B cell (primary cell): ENCODE measurements around the gene CEACAM5. TPM values are rescaled to one million over a fixed set of nuclear protein-coding genes. Genes with fewer than 3 reads are reported as not detected.

Source experiments
- ATAC-seq: fragments of 200-7000 bp; cut with Tn5 transposase; one replicate; pipeline ENCODE4 v1.10.0; 2021; ENCODE audit warnings: low read depth, mild to moderate bottlenecking, moderate number of reproducible peaks, moderate library complexity
- CTCF ChIA-PET: fragments of 350-600 bp; sonication (Branson Sonifier 250); formaldehyde crosslinking; loops from one replicate; lab custom pipeline; 2021; ENCODE audit warnings: antibody characterized with exemption, inconsistent platforms; lab: Charles Lee
- POLR2A ChIA-PET: fragments of 350-600 bp; sonication (Branson Sonifier 250); formaldehyde crosslinking; loops from one replicate; lab custom pipeline; 2021; ENCODE audit warnings: antibody characterized with exemption; lab: Charles Lee
- DNase-seq: peaks from one replicate; pipeline ENCODE4 v3.0.0; 2013
- H2AFZ ChIP-seq: 2 replicates; pipeline ENCODE4 v1.6.1; 2012; ENCODE audit warnings: mild to moderate bottlenecking, low read depth, low read length; ENCODE audit not compliant: insufficient read depth, poor library complexity, severe bottlenecking
- H3K27ac ChIP-seq, 2 donors: 1 replicate in 1 of 2; 2 replicates in 1 of 2; pipeline ENCODE4 v1.5.1; 2012 to 2013; ENCODE audit warnings: low read length in 2 of 2, mild to moderate bottlenecking in 2 of 2, moderate library complexity in 1 of 2
- H3K27me3 ChIP-seq, 4 experiments: fragments of 200-600 bp in 1 of 4; sonication (generic) in 1 of 4; replicated peaks in 1 of 4; 1 replicate in 2 of 4; 2 replicates in 2 of 4; pipeline versions ENCODE4 v1.6.1 to v1.7.0; 2013 to 2016; ENCODE audit warnings: low read length in 3 of 4, mild to moderate bottlenecking in 2 of 4, mixed read lengths in 1 of 4, moderate library complexity in 1 of 4; ENCODE audit not compliant: insufficient read depth in 4 of 4, control insufficient read depth in 3 of 4; ENCODE audit errors: control extremely low read depth in 1 of 4
- H3K36me3 ChIP-seq, 2 experiments: replicated peaks in 1 of 2; 1 replicate in 1 of 2; 2 replicates in 1 of 2; pipeline versions ENCODE4 v1.6.1 to v1.7.1; 2013; ENCODE audit warnings: low read length in 1 of 2; ENCODE audit not compliant: insufficient read depth in 2 of 2, control insufficient read depth in 1 of 2; ENCODE audit errors: control extremely low read depth in 1 of 2, extremely low read depth in 1 of 2
- H3K4me1 ChIP-seq, 2 donors: fragments of 200-600 bp in 1 of 2; sonication (generic) in 1 of 2; 1 replicate in 1 of 2; 2 replicates in 1 of 2; pipeline versions ENCODE4 v1.5.1 to v1.6.1; 2013 to 2017; ENCODE audit warnings: low read length in 2 of 2; ENCODE audit not compliant: control insufficient read depth in 2 of 2, insufficient read depth in 2 of 2
- H3K4me2 ChIP-seq: replicated peaks from 2 replicates; pipeline ENCODE3; 2012; ENCODE audit warnings: mild to moderate bottlenecking, low read depth, low read length; ENCODE audit not compliant: poor library complexity, severe bottlenecking
- H3K4me3 ChIP-seq, 5 experiments: fragments of 200-600 bp in 1 of 5; sonication (generic) in 1 of 5; 1 replicate in 3 of 5; 2 replicates in 2 of 5; pipeline versions ENCODE4 v1.5.1 to v1.7.0; 2011 to 2016; ENCODE audit warnings: low read length in 4 of 5, mild to moderate bottlenecking in 4 of 5, low read depth in 2 of 5, control low read depth in 1 of 5, moderate library complexity in 1 of 5; ENCODE audit not compliant: insufficient read depth in 1 of 5; ENCODE audit errors: control extremely low read depth in 1 of 5, extremely low read depth in 1 of 5
- H3K79me2 ChIP-seq: fragments of 200-600 bp; sonication (generic); one replicate; pipeline ENCODE4 v1.6.0; 2016; ENCODE audit warnings: low read length; ENCODE audit not compliant: control insufficient read depth, insufficient read depth
- H3K9ac ChIP-seq: fragments of 200-600 bp; sonication (generic); 2 replicates; pipeline ENCODE4 v1.6.1; 2017; ENCODE audit warnings: mild to moderate bottlenecking, low read length, moderate library complexity
- H3K9me3 ChIP-seq, 3 donors: one replicate each; pipeline versions ENCODE4 v1.6.1 to v1.7.1; 2013; ENCODE audit warnings: low read length in 2 of 3; ENCODE audit not compliant: control insufficient read depth in 2 of 3, insufficient read depth in 1 of 3; ENCODE audit errors: control extremely low read depth in 1 of 3
- H4K20me1 ChIP-seq: 2 replicates; pipeline ENCODE4 v1.6.0; 2012; ENCODE audit warnings: mild to moderate bottlenecking, low read length; ENCODE audit not compliant: insufficient read depth, control insufficient read depth, poor library complexity, severe bottlenecking
- H3K27ac Mint-ChIP-seq: one replicate; pipeline ENCODE4 v1.8.0; 2021; ENCODE audit warnings: mixed read lengths
- H3K27me3 Mint-ChIP-seq: one replicate; pipeline ENCODE4 v1.8.0; 2021; ENCODE audit warnings: mixed read lengths
- H3K4me1 Mint-ChIP-seq: one replicate; pipeline ENCODE4 v1.8.0; 2021; ENCODE audit warnings: mixed read lengths
- H3K4me3 Mint-ChIP-seq: one replicate; pipeline ENCODE4 v1.8.0; 2021; ENCODE audit warnings: mixed read lengths
- H3K9me3 Mint-ChIP-seq: one replicate; pipeline ENCODE4 v1.8.0; 2022; ENCODE audit warnings: mixed read lengths; ENCODE audit not compliant: insufficient read depth
- EZH2 ChIP-seq: IDR thresholded peaks from 2 replicates; pipeline ENCODE4 v1.6.1; 2012; ENCODE audit warnings: borderline replicate concordance, low read depth, mild to moderate bottlenecking, moderate library complexity, low read length; ENCODE audit not compliant: insufficient read depth, poor library complexity, severe bottlenecking
- WGBS: methylation state at CpG from one replicate; pipeline ENCODE4 v1.1.5; 2013; ENCODE audit warnings: missing lambda C conversion rate; ENCODE audit not compliant: insufficient coverage; 5-methylcytosine and 5-hydroxymethylcytosine counted together
- intact Hi-C: fragments of 100-400 bp; cut with micrococcal nuclease; formaldehyde crosslinking; loops from one replicate; pipeline ENCODE4 v1.10.0; 2022
- polyA plus RNA-seq: library from polyadenylated mRNA; depleted of rRNA; stranded (reverse); fragments of >200 nt; gene quantifications from 2 replicates; pipeline ENCODE4 v1.2.3, GENCODE V29; 2012
- total RNA-seq, 2 donors: library from RNA; stranded (reverse); fragments of 120-200 nt in 1 of 2; gene quantifications; 1 replicate in 1 of 2; 2 replicates in 1 of 2; pipeline versions ENCODE4 v1.2.3 to v1.2.4, GENCODE V29; 2013 to 2022
- TF ChIP-seq, protein P1 (sequence below): fragments of 200-600 bp; IDR thresholded peaks from one replicate; pipeline ENCODE4 v1.8.0; 2022; ENCODE audit warnings: antibody characterized with exemption, mild to moderate bottlenecking

CEACAM5 gene
- total and polyA plus RNA-seq, 2 donors (not counting 1 experiment from before 2014, with no cell fraction given): not detected

GRCh38 chr19:41695745-41696144 is 12.7 kb upstream of the CEACAM5 start:
- H3K4me2 ChIP-seq: no peak overlapping the region
- ChIA-PET CTCF (interaction anchor here (0.9 kb wide), 1 partner anchor 11 kb away, joined by 4 read pairs; no protein-coding TSS in a partner anchor), POLR2A (no interaction called here)
- no peak overlapping the region for H3K27ac ChIP-seq
- ATAC-seq: no peak
- H3K79me2 ChIP-seq: no peaks in the 10 kb centered on the region
- H3K36me3 ChIP-seq: no peaks in the 10 kb centered on the region
- no peak for DNase-seq
- intact Hi-C loops: no loop called here
- peaks cover 0 to 29% (median 11%) of the 10 kb centered on the region in 4 experiments for H3K27me3 ChIP-seq
- H2AFZ ChIP-seq: no peak overlapping the region
- H4K20me1 ChIP-seq: no peaks in the 10 kb centered on the region
- no peak overlapping the region for H3K9ac ChIP-seq
- no peak overlapping the region for H3K4me3 ChIP-seq
- H3K4me3 Mint-ChIP-seq: no peak overlapping the region
- WGBS: 100% methylated on average over 1 of the region's 2 CpGs
- H3K4me1 Mint-ChIP-seq: peaks cover 4% of the 10 kb centered on the region
- peaks cover 9% of the 10 kb centered on the region for H3K9me3 Mint-ChIP-seq
- H3K4me1 ChIP-seq: no peaks in the 10 kb centered on the region
- peaks cover 1 to 26% (median 15%) of the 10 kb centered on the region in 3 donors for H3K9me3 ChIP-seq
- H3K27ac Mint-ChIP-seq: no peak overlapping the region
- H3K27me3 Mint-ChIP-seq: peaks cover 50% of the 10 kb centered on the region
- TF ChIP-seq, protein P1, sequence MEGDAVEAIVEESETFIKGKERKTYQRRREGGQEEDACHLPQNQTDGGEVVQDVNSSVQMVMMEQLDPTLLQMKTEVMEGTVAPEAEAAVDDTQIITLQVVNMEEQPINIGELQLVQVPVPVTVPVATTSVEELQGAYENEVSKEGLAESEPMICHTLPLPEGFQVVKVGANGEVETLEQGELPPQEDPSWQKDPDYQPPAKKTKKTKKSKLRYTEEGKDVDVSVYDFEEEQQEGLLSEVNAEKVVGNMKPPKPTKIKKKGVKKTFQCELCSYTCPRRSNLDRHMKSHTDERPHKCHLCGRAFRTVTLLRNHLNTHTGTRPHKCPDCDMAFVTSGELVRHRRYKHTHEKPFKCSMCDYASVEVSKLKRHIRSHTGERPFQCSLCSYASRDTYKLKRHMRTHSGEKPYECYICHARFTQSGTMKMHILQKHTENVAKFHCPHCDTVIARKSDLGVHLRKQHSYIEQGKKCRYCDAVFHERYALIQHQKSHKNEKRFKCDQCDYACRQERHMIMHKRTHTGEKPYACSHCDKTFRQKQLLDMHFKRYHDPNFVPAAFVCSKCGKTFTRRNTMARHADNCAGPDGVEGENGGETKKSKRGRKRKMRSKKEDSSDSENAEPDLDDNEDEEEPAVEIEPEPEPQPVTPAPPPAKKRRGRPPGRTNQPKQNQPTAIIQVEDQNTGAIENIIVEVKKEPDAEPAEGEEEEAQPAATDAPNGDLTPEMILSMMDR: no peak
- no peak for TF ChIP-seq EZH2

DNA sequence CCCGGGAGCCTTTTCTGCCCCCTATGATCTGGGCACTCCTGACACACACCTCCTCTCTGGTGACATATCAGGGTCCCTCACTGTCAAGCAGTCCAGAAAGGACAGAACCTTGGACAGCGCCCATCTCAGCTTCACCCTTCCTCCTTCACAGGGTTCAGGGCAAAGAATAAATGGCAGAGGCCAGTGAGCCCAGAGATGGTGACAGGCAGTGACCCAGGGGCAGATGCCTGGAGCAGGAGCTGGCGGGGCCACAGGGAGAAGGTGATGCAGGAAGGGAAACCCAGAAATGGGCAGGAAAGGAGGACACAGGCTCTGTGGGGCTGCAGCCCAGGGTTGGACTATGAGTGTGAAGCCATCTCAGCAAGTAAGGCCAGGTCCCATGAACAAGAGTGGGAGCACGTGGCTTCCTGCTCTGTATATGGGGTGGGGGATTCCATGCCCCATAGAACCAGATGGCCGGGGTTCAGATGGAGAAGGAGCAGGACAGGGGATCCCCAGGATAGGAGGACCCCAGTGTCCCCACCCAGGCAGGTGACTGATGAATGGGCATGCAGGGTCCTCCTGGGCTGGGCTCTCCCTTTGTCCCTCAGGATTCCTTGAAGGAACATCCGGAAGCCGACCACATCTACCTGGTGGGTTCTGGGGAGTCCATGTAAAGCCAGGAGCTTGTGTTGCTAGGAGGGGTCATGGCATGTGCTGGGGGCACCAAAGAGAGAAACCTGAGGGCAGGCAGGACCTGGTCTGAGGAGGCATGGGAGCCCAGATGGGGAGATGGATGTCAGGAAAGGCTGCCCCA is 11.8 kb upstream of the CEACAM5 start:
- ChIA-PET POLR2A (no interaction called here), CTCF (interaction anchor here (0.9 kb wide), 1 partner anchor 11 kb away, joined by 4 read pairs; no protein-coding TSS in a partner anchor)
- H3K9me3 Mint-ChIP-seq: peaks cover 3% of the 10 kb centered on the region
- Histone ChIP-seq H3K79me2 (no peaks in the 10 kb centered on the region), H3K36me3 (no peaks in the 10 kb centered on the region), H3K27me3 (peaks cover 0 to 21% (median 10%) of the 10 kb centered on the region in 4 experiments), H3K4me1 (no peaks in the 10 kb centered on the region), H3K9ac (no peak overlapping the region), H3K4me3 (no peak overlapping the region), H2AFZ (no peak overlapping the region), H3K27ac (no peak overlapping the region), H3K4me2 (no peak overlapping the region), H3K9me3 (peaks cover 1 to 22% (median 15%) of the 10 kb centered on the region in 3 donors), H4K20me1 (no peaks in the 10 kb centered on the region)
- peaks cover 4% of the 10 kb centered on the region for H3K4me1 Mint-ChIP-seq
- intact Hi-C loops: no loop called here
- peaks cover 42% of the 10 kb centered on the region for H3K27me3 Mint-ChIP-seq
- 77% methylated on average over 7 of the region's 7 CpGs for WGBS
- H3K27ac Mint-ChIP-seq: no peak overlapping the region
- TF ChIP-seq EZH2: no peak
- TF ChIP-seq, protein P1: no peak
- ATAC-seq (no peak), DNase-seq (no peak)
- no peak overlapping the region for H3K4me3 Mint-ChIP-seq
